Mesenchymal stem cell (in vitro differentiated cells and primary cell): ENCODE results near the gene TENT5D.
"Not testable (repeated sequence)": the region's sequence is repeated elsewhere in the genome, so short reads cannot be mapped to it uniquely, and the experiment has no call there.

Experiments
- DNase-seq: peaks from one replicate; pipeline ENCODE4 v3.0.0-alpha.2; 2013
- H2AFZ ChIP-seq: one replicate; pipeline ENCODE4 v1.6.1; 2013; ENCODE audit warnings: low read depth, mild to moderate bottlenecking, control low read depth, inconsistent platforms, low read length, moderate library complexity
- H2AK5ac ChIP-seq: 2 replicates; pipeline ENCODE4 v1.6.1; 2013; ENCODE audit warnings: low read length, moderate library complexity, mild to moderate bottlenecking, inconsistent platforms; ENCODE audit not compliant: severe bottlenecking
- H2BK120ac ChIP-seq: one replicate; pipeline ENCODE4 v1.6.1; 2013; ENCODE audit warnings: low read depth, mild to moderate bottlenecking, inconsistent platforms, low read length, moderate library complexity
- H2BK12ac ChIP-seq, 2 experiments: one replicate each; pipeline ENCODE4 v1.6.1; 2013; ENCODE audit warnings: inconsistent platforms in 2 of 2, low read length in 2 of 2, mild to moderate bottlenecking in 2 of 2, moderate library complexity in 2 of 2, control low read depth in 1 of 2
- H2BK15ac ChIP-seq: one replicate; pipeline ENCODE4 v1.6.1; 2013; ENCODE audit warnings: mild to moderate bottlenecking, low read depth, inconsistent platforms; ENCODE audit not compliant: poor library complexity, severe bottlenecking
- H2BK5ac ChIP-seq: 2 replicates; pipeline ENCODE4 v1.6.1; 2013; ENCODE audit warnings: low read depth, mild to moderate bottlenecking, low read length, control low read depth, inconsistent platforms; ENCODE audit not compliant: poor library complexity, severe bottlenecking
- H3K14ac ChIP-seq, 2 experiments: one replicate each; pipeline ENCODE4 v1.6.1; 2013; ENCODE audit warnings: inconsistent platforms in 2 of 2, low read length in 2 of 2, control low read depth in 1 of 2, mild to moderate bottlenecking in 1 of 2, moderate library complexity in 1 of 2
- H3K18ac ChIP-seq, 2 experiments: one replicate each; pipeline ENCODE4 v1.6.1; 2013; ENCODE audit warnings: inconsistent platforms in 2 of 2, low read length in 2 of 2, control low read depth in 1 of 2, low read depth in 1 of 2, mild to moderate bottlenecking in 1 of 2
- H3K23ac ChIP-seq, 2 experiments: one replicate each; pipeline ENCODE4 v1.6.1; 2013; ENCODE audit warnings: inconsistent platforms in 2 of 2, low read length in 2 of 2, mild to moderate bottlenecking in 2 of 2, moderate library complexity in 2 of 2, control low read depth in 1 of 2
- H3K27ac ChIP-seq: 2 replicates; pipeline ENCODE4 v1.5.1; 2013; ENCODE audit warnings: mild to moderate bottlenecking, moderate library complexity, low read length, control low read depth, inconsistent platforms; ENCODE audit not compliant: poor library complexity, severe bottlenecking
- H3K27me3 ChIP-seq, 2 experiments: 2 replicates each; pipeline versions ENCODE4 v1.6.1 to v1.7.0; 2013; ENCODE audit warnings: low read length in 2 of 2, mild to moderate bottlenecking in 2 of 2, moderate library complexity in 2 of 2, control low read depth in 1 of 2, inconsistent platforms in 1 of 2; ENCODE audit not compliant: control insufficient read depth in 1 of 2, insufficient read depth in 1 of 2
- H3K36me3 ChIP-seq, 2 experiments: 2 replicates each; pipeline versions ENCODE4 v1.6.1 to v1.7.0; 2013; ENCODE audit warnings: low read length in 2 of 2, control low read depth in 1 of 2, inconsistent platforms in 1 of 2, low read depth in 1 of 2, mild to moderate bottlenecking in 1 of 2; ENCODE audit not compliant: insufficient read depth in 2 of 2, control insufficient read depth in 1 of 2
- H3K4ac ChIP-seq, 2 experiments: one replicate each; pipeline ENCODE4 v1.6.1; 2013; ENCODE audit warnings: inconsistent platforms in 2 of 2, low read length in 2 of 2, mild to moderate bottlenecking in 2 of 2, moderate library complexity in 2 of 2, control low read depth in 1 of 2, low read depth in 1 of 2
- H3K4me1 ChIP-seq: 2 replicates; pipeline ENCODE4 v1.6.1; 2013; ENCODE audit warnings: low read depth, low read length, control low read depth; ENCODE audit not compliant: control insufficient read depth, insufficient read depth
- H3K4me2 ChIP-seq: 2 replicates; pipeline ENCODE4 v1.6.1; 2013; ENCODE audit warnings: low read length, mild to moderate bottlenecking, inconsistent platforms; ENCODE audit not compliant: poor library complexity, severe bottlenecking
- H3K4me3 ChIP-seq, 2 experiments: 2 replicates each; pipeline versions ENCODE4 v1.5.1 to v1.7.0; 2013; ENCODE audit warnings: low read length in 2 of 2, mild to moderate bottlenecking in 2 of 2, control low read depth in 1 of 2, low read depth in 1 of 2; ENCODE audit not compliant: insufficient read depth in 1 of 2
- H3K79me1 ChIP-seq: replicated peaks from 2 replicates; pipeline ENCODE4 v1.6.1; 2013; ENCODE audit warnings: mild to moderate bottlenecking, control low read depth, low read length, inconsistent platforms; ENCODE audit not compliant: poor library complexity, severe bottlenecking
- H3K9ac ChIP-seq: 2 replicates; pipeline ENCODE4 v1.7.0; 2013; ENCODE audit warnings: mild to moderate bottlenecking, low read length, moderate library complexity
- H3K9me3 ChIP-seq: 2 replicates; pipeline ENCODE4 v1.7.0; 2013; ENCODE audit warnings: mild to moderate bottlenecking, low read length; ENCODE audit not compliant: control insufficient read depth
- H4K8ac ChIP-seq: one replicate; pipeline ENCODE4 v1.6.1; 2013; ENCODE audit warnings: inconsistent platforms, mild to moderate bottlenecking, low read length, moderate library complexity
- H4K91ac ChIP-seq: one replicate; pipeline ENCODE4 v1.6.1; 2013; ENCODE audit warnings: mild to moderate bottlenecking, low read length, inconsistent platforms
- WGBS: methylation state at CpG from one replicate; pipeline ENCODE4 v1.1.7; 2013; ENCODE audit warnings: mixed read lengths; 5-methylcytosine and 5-hydroxymethylcytosine counted together

Gene TENT5D

DNA sequence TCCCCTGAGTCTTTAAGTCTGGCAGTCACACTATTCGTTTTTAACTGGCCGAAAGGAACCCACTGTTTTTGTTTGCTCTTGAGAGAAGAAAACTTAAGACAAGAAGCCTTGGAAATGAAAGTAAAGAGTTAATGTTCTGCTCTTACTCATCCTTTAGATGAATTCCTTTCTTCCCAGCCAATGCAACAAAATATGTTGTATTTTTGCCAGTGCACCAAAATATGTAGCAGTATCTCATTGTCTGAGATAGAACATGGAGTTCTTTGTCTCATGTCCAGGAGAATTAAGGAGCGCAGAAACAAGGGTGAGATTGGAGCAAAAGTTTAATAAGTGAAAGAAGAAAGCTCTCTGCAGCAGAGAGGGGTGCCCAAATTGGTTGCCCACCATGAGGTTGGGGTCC, 12.2 kb downstream of the TENT5D start:
- WGBS: 76% methylated on average over 3 of the region's 3 CpGs
- H3K14ac ChIP-seq: no peak overlapping the region
- no peak overlapping the region for H2BK15ac ChIP-seq
- no peak overlapping the region for H2BK5ac ChIP-seq
- no peak overlapping the region for H3K18ac ChIP-seq
- H2BK12ac ChIP-seq: no peak overlapping the region
- H4K8ac ChIP-seq: no peak overlapping the region
- peak overlapping the region in 1 of 2 experiments; percentile 32 for H3K4me3 ChIP-seq
- H3K4me2 ChIP-seq: no peak overlapping the region
- H3K23ac ChIP-seq: no peak overlapping the region
- no peak overlapping the region for H2AFZ ChIP-seq
- H3K27me3 ChIP-seq: no peaks in the 10 kb centered on the region
- H2AK5ac ChIP-seq: no peak overlapping the region
- H3K27ac ChIP-seq: no peak overlapping the region
- no peaks in the 10 kb centered on the region for H3K4me1 ChIP-seq
- peak overlapping the region; percentile 52 for H3K9ac ChIP-seq
- H3K9me3 ChIP-seq: peaks cover 5% of the 10 kb centered on the region
- H3K4ac ChIP-seq: no peak overlapping the region
- H3K79me1 ChIP-seq: no peaks in the 10 kb centered on the region
- H4K91ac ChIP-seq: no peak overlapping the region
- no peak overlapping the region for H2BK120ac ChIP-seq
- H3K36me3 ChIP-seq: no peaks in the 10 kb centered on the region
- no peak for DNase-seq

DNA sequence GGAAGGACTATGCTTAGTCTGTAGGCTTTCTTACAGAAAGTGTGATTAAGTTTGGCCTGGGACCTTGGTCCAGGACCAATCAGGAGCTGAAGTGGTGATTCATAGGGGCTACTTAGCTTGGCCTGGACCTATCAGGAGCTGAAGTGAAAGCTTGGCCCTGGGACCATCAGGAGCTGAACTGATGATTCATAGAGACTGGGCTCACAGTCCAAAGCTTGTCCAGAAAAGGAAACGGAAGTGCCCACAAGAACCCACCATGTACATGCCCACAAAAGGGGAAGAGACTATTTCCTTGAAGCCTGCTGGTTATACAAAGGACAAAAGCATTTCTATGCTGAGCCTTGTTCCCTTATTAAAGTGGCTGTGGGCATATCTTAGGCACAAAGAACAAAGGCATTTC, 12.6 kb downstream of the TENT5D start:
- no peak for DNase-seq
- Histone ChIP-seq H3K79me1 (no peaks in the 10 kb centered on the region), H4K8ac (no peak overlapping the region), H2BK5ac (no peak overlapping the region), H3K9ac (peak overlapping the region; percentile 52), H3K4me2 (no peak overlapping the region), H3K4me3 (peak overlapping the region in 1 of 2 experiments; percentile 32), H3K18ac (no peak overlapping the region), H2BK12ac (no peak overlapping the region), H3K9me3 (peaks cover 5% of the 10 kb centered on the region), H3K4me1 (no peaks in the 10 kb centered on the region), H3K36me3 (no peaks in the 10 kb centered on the region), H3K4ac (no peak overlapping the region), H3K27ac (no peak overlapping the region), H3K27me3 (no peaks in the 10 kb centered on the region), H4K91ac (no peak overlapping the region), H2BK15ac (no peak overlapping the region), H2AK5ac (no peak overlapping the region), H3K14ac (no peak overlapping the region), H3K23ac (no peak overlapping the region), H2AFZ (no peak overlapping the region), H2BK120ac (no peak overlapping the region)
- no CpG with 5 or more reads among the region's 1 CpG for WGBS

- not testable (repeated sequence) for H3K9ac ChIP-seq, H2BK5ac ChIP-seq, H4K8ac ChIP-seq, H3K4ac ChIP-seq, DNase-seq, H3K36me3 ChIP-seq, H3K27ac ChIP-seq, H4K91ac ChIP-seq, H2BK12ac ChIP-seq, H3K27me3 ChIP-seq, H2BK15ac ChIP-seq, H3K9me3 ChIP-seq, H3K79me1 ChIP-seq, H3K18ac ChIP-seq, H2AK5ac ChIP-seq, H2AFZ ChIP-seq, H3K4me3 ChIP-seq, H3K4me1 ChIP-seq, H3K4me2 ChIP-seq, H3K23ac ChIP-seq, H2BK120ac ChIP-seq, H3K14ac ChIP-seq
- 67% methylated on average over 2 of the region's 4 CpGs for WGBS
Measured at GRCh38 chrX:80468166-80468565, 47.9 kb downstream of the TENT5D start.

DNA sequence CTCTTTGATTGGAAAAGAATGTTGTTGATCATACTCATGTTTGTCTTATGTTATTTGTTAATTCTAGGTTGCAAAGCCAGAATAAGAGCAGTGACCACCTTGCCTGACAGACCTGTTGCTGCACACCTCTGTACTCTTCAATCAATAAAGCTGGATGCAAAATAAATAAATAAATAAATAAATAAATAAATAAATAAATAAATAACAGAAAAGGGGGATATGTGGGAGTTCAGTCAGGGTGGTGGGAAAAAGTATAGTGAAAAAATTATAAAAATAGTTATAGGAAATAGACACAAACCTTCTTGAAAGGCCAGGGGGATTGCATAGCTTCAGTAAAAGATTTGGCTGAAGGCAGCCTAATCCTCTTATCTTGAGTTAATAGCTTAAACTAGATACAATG, 51.3 kb downstream of the TENT5D start:
- Histone ChIP-seq H3K23ac (no peak overlapping the region), H2BK12ac (no peak overlapping the region), H3K4ac (no peak overlapping the region), H3K79me1 (no peaks in the 10 kb centered on the region), H3K4me1 (no peaks in the 10 kb centered on the region), H3K4me3 (no peak overlapping the region), H3K18ac (no peak overlapping the region), H2BK120ac (no peak overlapping the region), H3K27ac (no peak overlapping the region), H2AK5ac (no peak overlapping the region), H3K9me3 (peaks cover 5% of the 10 kb centered on the region), H4K8ac (no peak overlapping the region), H2AFZ (no peak overlapping the region), H4K91ac (no peak overlapping the region), H3K4me2 (no peak overlapping the region), H3K27me3 (no peaks in the 10 kb centered on the region), H3K36me3 (no peaks in the 10 kb centered on the region), H2BK5ac (no peak overlapping the region), H2BK15ac (no peak overlapping the region), H3K9ac (no peak overlapping the region), H3K14ac (no peak overlapping the region)
- no peak for DNase-seq
